HCT116 (cell line): ENCODE results near the gene CKB. TPM values are rescaled to one million over a fixed set of nuclear protein-coding genes. Genes with fewer than 3 reads are reported as not detected.

Experiments used
- ATAC-seq: fragments of 200-7000 bp; cut with Tn5 transposase; 2 replicates; pipeline ENCODE4 v1.9.1; 2020; ENCODE audit warnings: mild to moderate bottlenecking, moderate library complexity
- BruUV-seq: library from RNA; stranded (reverse); fragments of 400-500 nt; replicated peaks from 2 replicates; lab custom pipeline; 2021; lab: Mats Ljungman, UMichigan
- CTCF ChIA-PET: fragments of 300-600 bp; sonication (Branson Sonifier 250); formaldehyde crosslinking; loops from one replicate; lab custom pipeline; 2021; ENCODE audit warnings: antibody characterized with exemption; lab: Charles Lee
- POLR2A ChIA-PET: fragments of 300-600, 350-600 bp; sonication (Branson Sonifier 250); formaldehyde crosslinking; loops from one replicate; lab custom pipeline; 2021; ENCODE audit warnings: antibody characterized with exemption; lab: Charles Lee
- RAD21 ChIA-PET, 2 experiments: fragments of 300-600 bp; sonication (Branson Sonifier 250); formaldehyde crosslinking; loops; one replicate each; lab custom pipeline; 2023; ENCODE audit warnings: low total read pairs in 2 of 2; ENCODE audit not compliant: uncharacterized antibody in 2 of 2, unreplicated experiment in 2 of 2, low non-redundant PET in 1 of 2; lab: Charles Lee
- DNase-seq: peaks from one replicate; pipeline ENCODE4 v3.0.0-alpha.2; 2010; ENCODE audit warnings: low read depth, low spot score
- H2AFZ ChIP-seq: fragments of 200-600 bp; shearing (Covaris generic), sonication (generic); 2 replicates; pipeline ENCODE4 v1.6.1; 2017; ENCODE audit warnings: low read depth, mixed run types, mixed read lengths, antibody characterized with exemption, low read length; ENCODE audit not compliant: poor library complexity, severe bottlenecking
- H3K27ac ChIP-seq: 2 replicates; pipeline ENCODE4 v1.5.1; 2012; ENCODE audit warnings: low read depth, low read length
- H3K27me3 ChIP-seq: fragments of 200-600 bp; sonication (generic); 2 replicates; pipeline ENCODE4 v1.6.1; 2016; ENCODE audit warnings: mixed run types, low read length, mixed read lengths; ENCODE audit not compliant: insufficient read depth
- H3K36me3 ChIP-seq, 2 experiments: fragments of 200-500 bp in 1 of 2; fragments of 200-600 bp in 1 of 2; sonication (Bioruptor generic) in 1 of 2; sonication (generic) in 1 of 2; 2 replicates each; pipeline versions ENCODE4 v1.5.1 to v1.6.1; 2014 to 2016; ENCODE audit warnings: low read length in 2 of 2, inconsistent platforms in 1 of 2, mixed read lengths in 1 of 2, mixed run types in 1 of 2; ENCODE audit not compliant: insufficient read depth in 2 of 2, control insufficient read depth in 1 of 2
- H3K4me1 ChIP-seq, 2 experiments: fragments of 200-600 bp in 1 of 2; sonication (generic) in 1 of 2; 2 replicates each; pipeline versions ENCODE4 v1.5.1 to v1.6.1; 2012 to 2017; ENCODE audit warnings: low read length in 2 of 2, inconsistent platforms in 1 of 2, mild to moderate bottlenecking in 1 of 2, mixed read lengths in 1 of 2, mixed run types in 1 of 2, moderate library complexity in 1 of 2; ENCODE audit not compliant: insufficient read depth in 2 of 2, control insufficient read depth in 1 of 2
- H3K4me2 ChIP-seq: fragments of 200-600 bp; sonication (generic); 2 replicates; pipeline ENCODE4 v1.6.1; 2017; ENCODE audit warnings: mixed run types, low read length, mixed read lengths
- H3K4me3 ChIP-seq, 2 experiments: fragments of 200-600 bp in 1 of 2; sonication (generic) in 1 of 2; replicated peaks in 1 of 2; 2 replicates each; pipeline ENCODE4 v1.5.1; 2011 to 2016; ENCODE audit warnings: low read length in 2 of 2, control low read depth in 1 of 2, low read depth in 1 of 2, mild to moderate bottlenecking in 1 of 2, mixed read lengths in 1 of 2, mixed run types in 1 of 2
- H3K79me2 ChIP-seq: fragments of 200-600 bp; sonication (generic); 2 replicates; pipeline ENCODE4 v1.6.1; 2017; ENCODE audit warnings: mild to moderate bottlenecking, mixed run types, low read length, moderate library complexity, mixed read lengths; ENCODE audit not compliant: insufficient read depth
- H3K9ac ChIP-seq: fragments of 200-600 bp; sonication (generic); 2 replicates; pipeline ENCODE4 v1.6.1; 2016; ENCODE audit warnings: low read length, mixed read lengths
- H3K9me2 ChIP-seq: fragments of 200-600 bp; sonication (generic), shearing (Covaris generic); 2 replicates; pipeline ENCODE4 v1.6.1; 2017; ENCODE audit warnings: mixed run types, mild to moderate bottlenecking, moderate library complexity; ENCODE audit not compliant: insufficient read depth
- H3K9me3 ChIP-seq, 2 experiments: fragments of 200-500 bp in 1 of 2; fragments of 200-600 bp in 1 of 2; sonication (Bioruptor generic) in 1 of 2; sonication (generic) in 1 of 2; 2 replicates each; pipeline ENCODE4 v1.6.1; 2014 to 2017; ENCODE audit warnings: low read length in 2 of 2, mixed read lengths in 2 of 2, inconsistent platforms in 1 of 2, low read depth in 1 of 2, mild to moderate bottlenecking in 1 of 2, mixed run types in 1 of 2, moderate library complexity in 1 of 2; ENCODE audit not compliant: control insufficient read depth in 1 of 2, insufficient read depth in 1 of 2
- H4K20me1 ChIP-seq: fragments of 200-600 bp; sonication (generic), shearing (Covaris generic); 2 replicates; pipeline ENCODE4 v1.6.1; 2017; ENCODE audit warnings: mixed run types, mild to moderate bottlenecking, moderate library complexity; ENCODE audit not compliant: insufficient read depth
- CBX3 ChIP-seq: IDR thresholded peaks from 2 replicates; pipeline ENCODE4 v1.6.1; 2012; ENCODE audit warnings: low read depth
- EGR1 ChIP-seq: IDR thresholded peaks from 2 replicates; pipeline ENCODE4 v1.6.1; 2012; ENCODE audit warnings: low read depth
- EZH2phosphoT487 ChIP-seq: fragments of 200-600 bp; IDR thresholded peaks from 2 replicates; pipeline ENCODE4 v1.6.1; 2018; ENCODE audit warnings: antibody characterized with exemption, borderline replicate concordance
- JUND ChIP-seq: IDR thresholded peaks from 2 replicates; pipeline ENCODE4 v1.6.1; 2012
- RAD21 ChIP-seq: IDR thresholded peaks from 2 replicates; pipeline ENCODE4 v1.6.1; 2012; ENCODE audit warnings: low read depth, mild to moderate bottlenecking
- SIN3A ChIP-seq: IDR thresholded peaks from 2 replicates; pipeline ENCODE4 v1.6.1; 2012; ENCODE audit warnings: low read depth
- SP1 ChIP-seq: IDR thresholded peaks from 2 replicates; pipeline ENCODE4 v1.6.1; 2012; ENCODE audit warnings: low read depth
- SRF ChIP-seq: IDR thresholded peaks from 2 replicates; pipeline ENCODE4 v1.6.1; 2012; ENCODE audit warnings: low read depth
- ZFX ChIP-seq: fragments of 450-650 bp; IDR thresholded peaks from 2 replicates; pipeline ENCODE4 v1.6.1; 2017
- intact Hi-C: fragments of 100-400 bp; cut with micrococcal nuclease; formaldehyde crosslinking; loops from 2 replicates; pipeline ENCODE4 v1.10.0; 2022
- total RNA-seq: library from RNA; stranded (reverse); gene quantifications from one replicate; pipeline ENCODE4 v1.2.1, GENCODE V29; 2021; ENCODE audit not compliant: unreplicated experiment
- TF ChIP-seq, protein P1 (sequence below): IDR thresholded peaks from 2 replicates; pipeline ENCODE4 v1.6.1; 2011; ENCODE audit warnings: mild to moderate bottlenecking, low read length, moderate library complexity; ENCODE audit not compliant: insufficient replicate concordance; ENCODE audit errors: extremely low read depth

Gene CKB
- total RNA-seq, 1 experiment from 2014 or later = 605 TPM

DNA sequence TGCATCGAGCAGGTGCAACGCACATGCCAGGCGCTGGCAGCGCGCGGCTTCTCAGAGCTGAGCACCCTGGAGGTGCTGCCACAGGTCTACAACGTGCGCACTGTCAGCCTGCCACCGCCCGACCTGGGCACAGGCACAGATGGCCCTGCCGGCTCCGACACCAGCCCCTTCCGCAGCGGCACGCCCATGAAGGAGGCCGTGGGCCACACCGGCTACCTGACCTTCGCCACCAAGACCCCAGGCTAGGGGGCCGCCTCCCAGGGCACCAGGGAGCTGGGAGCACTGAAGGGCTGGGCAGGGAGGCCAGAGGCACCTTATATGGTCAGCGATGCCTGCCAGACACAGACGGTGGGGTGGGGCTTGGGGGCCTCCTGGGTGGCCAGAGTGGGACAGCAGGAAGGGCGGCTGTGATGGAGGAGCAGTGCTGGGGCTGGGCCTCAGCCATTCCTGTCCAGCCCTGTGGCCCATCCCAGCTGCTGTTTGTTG lies 12.0 kb upstream of the CKB start:
- peaks cover 0 to 17% of the 10 kb centered on the region in 2 experiments; a peak in 2 of 4 replicates for H3K36me3 ChIP-seq
- no peak overlapping the region for H3K27ac ChIP-seq
- H3K9me2 ChIP-seq = no peaks in the 10 kb centered on the region
- no peak overlapping the region for H3K9ac ChIP-seq
- TF ChIP-seq SIN3A (no peak), SP1 (no peak), JUND (no peak), EGR1 (no peak), ZFX (no peak), EZH2phosphoT487 (no peak), CBX3 (no peak), SRF (no peak), RAD21 (no peak)
- TF ChIP-seq, protein P1, sequence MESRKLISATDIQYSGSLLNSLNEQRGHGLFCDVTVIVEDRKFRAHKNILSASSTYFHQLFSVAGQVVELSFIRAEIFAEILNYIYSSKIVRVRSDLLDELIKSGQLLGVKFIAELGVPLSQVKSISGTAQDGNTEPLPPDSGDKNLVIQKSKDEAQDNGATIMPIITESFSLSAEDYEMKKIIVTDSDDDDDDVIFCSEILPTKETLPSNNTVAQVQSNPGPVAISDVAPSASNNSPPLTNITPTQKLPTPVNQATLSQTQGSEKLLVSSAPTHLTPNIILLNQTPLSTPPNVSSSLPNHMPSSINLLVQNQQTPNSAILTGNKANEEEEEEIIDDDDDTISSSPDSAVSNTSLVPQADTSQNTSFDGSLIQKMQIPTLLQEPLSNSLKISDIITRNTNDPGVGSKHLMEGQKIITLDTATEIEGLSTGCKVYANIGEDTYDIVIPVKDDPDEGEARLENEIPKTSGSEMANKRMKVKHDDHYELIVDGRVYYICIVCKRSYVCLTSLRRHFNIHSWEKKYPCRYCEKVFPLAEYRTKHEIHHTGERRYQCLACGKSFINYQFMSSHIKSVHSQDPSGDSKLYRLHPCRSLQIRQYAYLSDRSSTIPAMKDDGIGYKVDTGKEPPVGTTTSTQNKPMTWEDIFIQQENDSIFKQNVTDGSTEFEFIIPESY = no peak
- H3K4me1 ChIP-seq = peaks cover 6 to 28% of the 10 kb centered on the region in 2 experiments
- peaks cover 24% of the 10 kb centered on the region for H3K79me2 ChIP-seq
- DNase-seq (no peak), ATAC-seq (no peak)
- no peaks in the 10 kb centered on the region for H4K20me1 ChIP-seq
- H3K27me3 ChIP-seq = no peaks in the 10 kb centered on the region
- intact Hi-C loops = no loop called here
- H2AFZ ChIP-seq = no peak overlapping the region
- ChIA-PET RAD21 (no interaction called here), POLR2A (interaction anchor here (2.8 kb wide), 1 partner anchor 13 kb away, joined by 9 read pairs; the partner anchor contains the start of gene CKB), CTCF (no interaction called here)
- no peak overlapping the region for H3K4me2 ChIP-seq
- no peak overlapping the region for H3K4me3 ChIP-seq
- no TSS peak for BruUV-seq
- no peaks in the 10 kb centered on the region for H3K9me3 ChIP-seq
